ENCODE measurements around the gene ZFYVE27. TPM values are rescaled to one million over a fixed set of nuclear protein-coding genes. Genes with fewer than 3 reads are reported as not detected.

Gene ZFYVE27
- total RNA-seq, 1 experiment from 2014 or later, result 41.6 TPM

GRCh38 chr10:97779975-97780374 is 43.0 kb downstream of the ZFYVE27 start:
- Histone ChIP-seq H3K9me3 (no peaks in the 10 kb centered on the region), H3K4me1 (peaks cover 10% of the 10 kb centered on the region; the same call in 1 of the 2 replicates), H3K4me3 (ENCODE audit: low read depth, low read length) (no peak overlapping the region), H3K27me3 (replicated peaks; ENCODE audit: control insufficient read depth, insufficient read depth, low read length) (no peaks in the 10 kb centered on the region), H3K36me3 (ENCODE audit: control insufficient read depth, insufficient read depth, low read length) (no peaks in the 10 kb centered on the region)
- ChIA-PET POLR2A (no interaction called here), CTCF (no interaction called here)
- BruUV-seq (replicated peaks), result no TSS peak
- no peaks in the 10 kb centered on the region for H3K36me3 Mint-ChIP-seq (ENCODE audit: insufficient read depth, unreplicated experiment)
- no peak for TF ChIP-seq CTCF (IDR thresholded peaks at IDR 0.05; ENCODE audit: insufficient read depth in 1 of 2, low read depth in 1 of 2, low read length in 1 of 2, severe bottlenecking in 1 of 2, unreplicated experiment in 1 of 2)
- H3K9me3 Mint-ChIP-seq (ENCODE audit: unreplicated experiment), result no peaks in the 10 kb centered on the region
- no peak overlapping the region for H3K27ac Mint-ChIP-seq (ENCODE audit: unreplicated experiment)
- no peak for DNase-seq
- H3K27me3 Mint-ChIP-seq (ENCODE audit: insufficient read depth, unreplicated experiment), result no peaks in the 10 kb centered on the region
- H3K4me1 Mint-ChIP-seq (ENCODE audit: low read depth, unreplicated experiment), result no peaks in the 10 kb centered on the region
- intact Hi-C loops (cut with micrococcal nuclease; ENCODE audit: unreplicated experiment), result no loop called here
- H3K4me3 Mint-ChIP-seq (ENCODE audit: unreplicated experiment), result no peak overlapping the region

GRCh38 chr10:97780841-97781617 is 44.1 kb downstream of the ZFYVE27 start:
- no peaks in the 10 kb centered on the region for H3K9me3 Mint-ChIP-seq (ENCODE audit: unreplicated experiment)
- no peaks in the 10 kb centered on the region for H3K36me3 Mint-ChIP-seq (ENCODE audit: insufficient read depth, unreplicated experiment)
- DNase-seq, result no peak
- no peak overlapping the region for H3K4me3 Mint-ChIP-seq (ENCODE audit: unreplicated experiment)
- Histone ChIP-seq H3K9me3 (no peaks in the 10 kb centered on the region), H3K4me1 (peaks cover 15% of the 10 kb centered on the region), H3K27me3 (replicated peaks; ENCODE audit: control insufficient read depth, insufficient read depth, low read length) (no peaks in the 10 kb centered on the region), H3K4me3 (ENCODE audit: low read depth, low read length) (no peak overlapping the region), H3K36me3 (ENCODE audit: control insufficient read depth, insufficient read depth, low read length) (no peaks in the 10 kb centered on the region)
- no peak for TF ChIP-seq CTCF (IDR thresholded peaks at IDR 0.05; ENCODE audit: insufficient read depth in 1 of 2, low read depth in 1 of 2, low read length in 1 of 2, severe bottlenecking in 1 of 2, unreplicated experiment in 1 of 2)
- BruUV-seq (replicated peaks), result no TSS peak
- H3K27ac Mint-ChIP-seq (ENCODE audit: unreplicated experiment), result no peak overlapping the region
- intact Hi-C loops (cut with micrococcal nuclease; ENCODE audit: unreplicated experiment), result no loop called here
- POLR2A ChIA-PET, result no interaction called here
- CTCF ChIA-PET, result interaction anchor here (0.5 to 1.0 kb wide), 2 partner anchors 20 to 134 kb away, joined by 3 read pairs; no protein-coding TSS in a partner anchor
- H3K4me1 Mint-ChIP-seq (ENCODE audit: low read depth, unreplicated experiment), result no peaks in the 10 kb centered on the region
- no peaks in the 10 kb centered on the region for H3K27me3 Mint-ChIP-seq (ENCODE audit: insufficient read depth, unreplicated experiment)

GRCh38 chr10:97781618-97782331 is 44.8 kb downstream of the ZFYVE27 start:
- Mint-ChIP-seq H3K4me1 (ENCODE audit: low read depth, unreplicated experiment) (peaks cover 6% of the 10 kb centered on the region), H3K9me3 (ENCODE audit: unreplicated experiment) (no peaks in the 10 kb centered on the region), H3K27ac (ENCODE audit: unreplicated experiment) (no peak overlapping the region), H3K27me3 (ENCODE audit: insufficient read depth, unreplicated experiment) (no peaks in the 10 kb centered on the region), H3K36me3 (ENCODE audit: insufficient read depth, unreplicated experiment) (no peaks in the 10 kb centered on the region), H3K4me3 (ENCODE audit: unreplicated experiment) (no peak overlapping the region)
- DNase-seq, result no peak
- CTCF ChIA-PET, result interaction anchor here (1.0 kb wide), 1 partner anchor 133 kb away, joined by 3 read pairs; no protein-coding TSS in a partner anchor
- Histone ChIP-seq H3K4me1 (peaks cover 23% of the 10 kb centered on the region), H3K4me3 (ENCODE audit: low read depth, low read length) (no peak overlapping the region), H3K9me3 (no peaks in the 10 kb centered on the region), H3K36me3 (ENCODE audit: control insufficient read depth, insufficient read depth, low read length) (no peaks in the 10 kb centered on the region), H3K27me3 (replicated peaks; ENCODE audit: control insufficient read depth, insufficient read depth, low read length) (no peaks in the 10 kb centered on the region)
- TF ChIP-seq CTCF (IDR thresholded peaks at IDR 0.05; ENCODE audit: insufficient read depth in 1 of 2, low read depth in 1 of 2, low read length in 1 of 2, severe bottlenecking in 1 of 2, unreplicated experiment in 1 of 2), result no peak
- POLR2A ChIA-PET, result no interaction called here
- intact Hi-C loops (cut with micrococcal nuclease; ENCODE audit: unreplicated experiment), result no loop called here
- no TSS peak for BruUV-seq (replicated peaks)
